Tracheal epithelial cell (primary cell): ENCODE results near the gene GADD45G. TPM values are rescaled to one million over a fixed set of nuclear protein-coding genes. Genes with fewer than 3 reads are reported as not detected.

Experiments used
- total RNA-seq: library from RNA; depleted of rRNA; stranded (reverse); fragments of >200 nt; gene quantifications from 2 replicates; pipeline ENCODE4 v1.2.1, GENCODE V29; 2014

GADD45G gene
- total RNA-seq, result 0.64 TPM in 1 of 2 replicates, not detected in the other

GRCh38 chr9:89604729-89605464 lies at the start of gene GADD45G:
Gene GADD45G, plus strand, starts transcription at chr9:89605012. Its CDS starts 110 bp downstream, at chr9:89605122.

Other genes starting within 250 kb of the GADD45G start
- 3.4 and 4.5 TPM in 2 replicates for gene SEMA4D, start 106.9 kb upstream of the GADD45G start, total RNA-seq